Right lobe of liver (tissue), 6 donors: ENCODE data around the gene PDZD4. TPM values are rescaled to one million over a fixed set of nuclear protein-coding genes. Genes with fewer than 3 reads are reported as not detected.

ENCODE experiments used
- ATAC-seq, 4 donors: fragments of 200-7000 bp; cut with Tn5 transposase; one replicate each; pipeline ENCODE4 v1.9.1; 2020; ENCODE audit warnings: mild to moderate bottlenecking in 4 of 4, moderate library complexity in 4 of 4
- DNase-seq, 3 donors: peaks; one replicate each; pipeline ENCODE4 v3.0.0-alpha.2; 2020
- H3K27ac ChIP-seq, 3 donors: fragments of 200-600 bp; one replicate each; pipeline ENCODE4 v1.8.0; 2022
- H3K27me3 ChIP-seq, 2 donors: fragments of 200-600 bp; one replicate each; pipeline ENCODE4 v1.8.0; 2022
- H3K36me3 ChIP-seq, 4 donors: fragments of 200-600 bp; sonication (generic) in 1 of 4; one replicate each; pipeline versions ENCODE4 v1.5.1 to v1.8.0; 2017 to 2022; ENCODE audit warnings: control low read depth in 1 of 4
- H3K4me1 ChIP-seq, 4 donors: fragments of 200-600 bp; sonication (generic) in 1 of 4; one replicate each; pipeline versions ENCODE4 v1.5.1 to v1.8.0; 2017 to 2022; ENCODE audit warnings: control low read depth in 1 of 4
- H3K4me3 ChIP-seq, 3 donors: fragments of 200-600 bp; one replicate each; pipeline ENCODE4 v1.8.0; 2022
- H3K9me3 ChIP-seq, 4 donors: fragments of 200-600 bp; sonication (generic) in 1 of 4; one replicate each; pipeline versions ENCODE4 v1.5.1 to v1.8.0; 2017 to 2022; ENCODE audit warnings: control low read depth in 1 of 4
- CTCF ChIP-seq, 4 donors: fragments of 200-600 bp in 3 of 4; fragments of 450-650 bp in 1 of 4; IDR thresholded peaks; one replicate each; pipeline versions ENCODE4 v1.5.1 to v1.8.0; 2016 to 2022; ENCODE audit warnings: antibody characterized with exemption in 4 of 4, mild to moderate bottlenecking in 2 of 4
- POLR2A ChIP-seq: fragments of 450-650 bp; IDR thresholded peaks from one replicate; pipeline ENCODE4 v1.6.1; 2017; ENCODE audit warnings: antibody characterized with exemption, mild to moderate bottlenecking
- WGBS: methylation state at CpG from one replicate; pipeline ENCODE4 v1.1.6; 2018; ENCODE audit warnings: low coverage, low lambda C conversion rate; ENCODE audit not compliant: insufficient coverage; ENCODE audit errors: missing lambda C conversion rate; 5-methylcytosine and 5-hydroxymethylcytosine counted together
- intact Hi-C, 2 donors: fragments of 100-400 bp; cut with DNase I; formaldehyde crosslinking; loops; one replicate each; pipeline versions ENCODE4 v1.11.2 to v1.14.1; 2022
- total RNA-seq, 6 experiments: library from RNA; depleted of rRNA in 2 of 6; stranded (reverse); fragments of >200 nt in 2 of 6; fragmentation: NEBNext Ultra II Directional in 3 of 6; extraction: Animal tissue kit (Norgen Biotek cat#: 25700) in 3 of 6; gene quantifications; one replicate each; pipeline versions ENCODE4 v1.1.0 to v1.2.4, GENCODE V29; 2016 to 2023
- donor health status: DM: no; HTN: yes; CAD: no.
- donor health status: DM: no; HTN: no; CAD: no.
- donor health status: DM: no; HTN: no; CAD: no.
- donor health status: DM: no; HTN: yes; CAD: no.
- donor health status: DM: no; HTN: yes; CAD: no.

PDZD4 gene
- total RNA-seq, 6 experiments from 2014 or later = 0.61 to 2.3 (median 1.5) TPM

DNA sequence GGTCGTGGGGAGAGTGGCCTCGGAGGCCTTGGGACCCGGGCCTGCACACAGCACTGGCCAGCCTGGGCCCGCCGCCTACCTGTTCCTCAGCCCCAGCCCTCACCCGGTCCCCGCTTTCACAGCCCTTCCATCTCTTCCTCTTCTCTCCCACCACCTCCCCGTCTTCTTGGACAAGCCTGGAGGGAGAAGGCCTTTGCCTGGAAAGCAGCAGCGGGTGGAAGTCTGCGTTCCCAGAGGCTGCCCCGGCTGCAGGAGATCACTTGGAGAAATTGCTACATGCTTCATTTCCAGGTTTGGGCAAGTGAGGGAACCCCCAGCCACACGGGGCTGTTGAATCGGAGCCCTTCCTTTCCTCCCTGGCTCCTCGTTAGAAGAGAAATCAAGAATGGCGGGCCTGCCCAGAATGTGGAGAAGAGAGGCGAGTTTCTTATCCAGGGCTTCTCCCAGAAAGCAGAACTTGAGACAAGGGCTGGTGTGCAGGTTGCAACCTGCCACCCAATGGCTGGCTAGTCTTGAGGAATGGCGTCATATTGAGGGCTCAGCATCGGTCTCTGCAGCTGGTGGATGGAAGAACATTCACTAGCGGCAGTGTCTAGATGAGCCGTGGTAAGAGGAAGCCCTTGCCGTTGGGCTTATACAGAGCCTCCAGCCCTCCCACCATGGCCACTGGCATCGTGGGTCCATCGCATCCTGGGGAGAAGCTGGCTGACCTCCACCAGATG is 1.2 kb upstream of the PDZD4 start:
- 47% methylated on average over 14 of the region's 23 CpGs for WGBS
- no peaks in the 10 kb centered on the region for H3K36me3 ChIP-seq
- no peak for TF ChIP-seq CTCF (IDR thresholded peaks at IDR 0.05)
- no peak for TF ChIP-seq POLR2A
- DNase-seq (no peak), ATAC-seq (no peak)
- no peaks in the 10 kb centered on the region for H3K9me3 ChIP-seq
- no peaks in the 10 kb centered on the region for H3K4me1 ChIP-seq
- H3K4me3 ChIP-seq = no peak overlapping the region
- no peak overlapping the region for H3K27ac ChIP-seq
- H3K27me3 ChIP-seq = peaks cover 0 to 23% of the 10 kb centered on the region in 2 donors
- intact Hi-C loops = no loop called here

- ATAC-seq = no peak
- no peaks in the 10 kb centered on the region for H3K9me3 ChIP-seq
Measured at GRCh38 chrX:153830640-153831428, 490 bp upstream of the PDZD4 start.

DNA sequence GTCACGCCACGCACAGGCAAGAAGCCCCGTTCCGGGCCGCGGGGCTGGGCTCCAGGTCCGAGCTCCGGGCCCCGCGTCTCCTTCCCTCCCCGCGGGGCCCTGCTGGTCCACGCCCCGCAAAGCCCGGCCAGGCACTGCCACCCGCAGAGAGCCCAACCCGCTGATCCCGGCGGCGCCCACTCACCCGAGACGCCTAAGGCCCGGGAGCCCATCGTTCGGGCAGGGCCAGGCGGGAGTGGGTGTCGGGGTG is 870 bp downstream of the PDZD4 start:
- Histone ChIP-seq H3K4me1 (no peaks in the 10 kb centered on the region), H3K9me3 (no peaks in the 10 kb centered on the region), H3K27ac (no peak overlapping the region), H3K4me3 (peak overlapping the region in 1 of 3 donors; percentile 31), H3K27me3 (peaks cover 0 to 27% of the 10 kb centered on the region in 2 donors), H3K36me3 (no peaks in the 10 kb centered on the region)
- DNase-seq (no peak), ATAC-seq (no peak)
- TF ChIP-seq POLR2A (no peak), CTCF (IDR thresholded peaks at IDR 0.05) (no peak)
- whole genome bisulfite sequencing = 40% methylated on average over 2 of the region's 27 CpGs
- intact Hi-C loops = no loop called here

More at GRCh38 chrX:153830640-153831428, 490 bp upstream of the PDZD4 start:
- WGBS = 23% methylated on average over 3 of the region's 102 CpGs
- no peak for DNase-seq
- H3K4me1 ChIP-seq = no peaks in the 10 kb centered on the region
- no peak overlapping the region for H3K27ac ChIP-seq
- intact Hi-C loops = no loop called here
- TF ChIP-seq CTCF (IDR thresholded peaks at IDR 0.05) (no peak), POLR2A (no peak)
- H3K36me3 ChIP-seq = no peaks in the 10 kb centered on the region
- no peak overlapping the region for H3K4me3 ChIP-seq
- peaks cover 0 to 23% of the 10 kb centered on the region in 2 donors for H3K27me3 ChIP-seq

DNA sequence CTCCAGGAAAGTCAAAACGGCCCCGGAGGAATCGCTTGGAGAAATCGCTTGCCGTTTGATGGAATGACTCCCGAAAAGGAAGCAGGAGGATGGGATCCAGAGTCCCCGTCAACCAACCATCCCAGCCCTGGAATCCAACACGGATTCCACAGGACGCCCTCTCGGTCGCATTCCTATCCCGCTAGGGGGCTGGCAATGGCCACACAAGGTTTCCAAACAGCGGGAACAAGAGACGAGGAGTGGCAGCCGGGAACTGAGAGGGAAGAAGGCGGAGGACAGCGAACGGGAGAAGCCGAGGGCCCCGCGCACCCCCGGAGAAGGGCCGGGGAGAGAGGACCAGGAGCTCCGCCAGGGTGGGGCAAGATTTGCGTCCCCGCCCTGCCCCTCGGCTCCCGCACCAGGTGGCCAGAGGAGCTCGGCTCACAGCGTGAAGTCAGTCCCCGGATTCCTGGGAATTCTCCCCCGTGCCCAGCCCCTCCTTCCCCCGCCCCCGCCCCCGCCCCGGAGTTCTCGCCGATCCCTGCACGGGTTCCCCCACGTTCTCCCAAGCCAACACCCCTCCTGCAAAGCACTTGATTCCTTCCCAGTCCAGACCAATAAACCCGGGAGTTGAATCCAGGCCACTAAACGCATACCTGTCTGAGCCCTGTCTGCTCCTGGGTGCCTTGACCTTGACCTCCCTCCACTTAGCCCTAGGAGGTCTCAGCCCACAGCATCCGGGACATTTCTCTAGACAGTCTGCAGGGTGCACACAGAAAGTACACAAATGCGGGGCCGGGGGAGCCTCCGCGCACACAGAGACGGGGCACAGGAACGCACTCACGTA is 1.4 kb downstream of the PDZD4 start:
- Histone ChIP-seq H3K36me3 (no peaks in the 10 kb centered on the region), H3K27me3 (peaks cover 0 to 27% of the 10 kb centered on the region in 2 donors), H3K4me3 (peak overlapping the region in 1 of 3 donors; percentile 31), H3K4me1 (no peaks in the 10 kb centered on the region), H3K27ac (no peak overlapping the region), H3K9me3 (no peaks in the 10 kb centered on the region)
- 15% methylated on average over 19 of the region's 50 CpGs for WGBS
- ATAC-seq (no peak), DNase-seq (no peak)
- no peak for TF ChIP-seq CTCF (IDR thresholded peaks at IDR 0.05)
- no peak for TF ChIP-seq POLR2A
- intact Hi-C loops = no loop called here
